NB4 (cell line): ENCODE data around the gene ZNF778.

Source experiments
- MAX ChIP-seq: IDR thresholded peaks from 2 replicates; pipeline ENCODE4 v1.6.1; 2011; ENCODE audit warnings: low read depth, low read length
- MYC ChIP-seq: IDR thresholded peaks from 2 replicates; pipeline ENCODE4 v1.6.1; 2011; ENCODE audit warnings: low read depth, low read length
- POLR2A ChIP-seq: IDR thresholded peaks from 2 replicates; pipeline ENCODE4 v1.6.1; 2011; ENCODE audit warnings: mild to moderate bottlenecking; ENCODE audit not compliant: insufficient read length; ENCODE audit errors: extremely low read depth
- TF ChIP-seq, protein P1 (sequence below): IDR thresholded peaks from one replicate; pipeline ENCODE4 v1.5.1; 2012; ENCODE audit warnings: low read depth, low read length

DNA sequence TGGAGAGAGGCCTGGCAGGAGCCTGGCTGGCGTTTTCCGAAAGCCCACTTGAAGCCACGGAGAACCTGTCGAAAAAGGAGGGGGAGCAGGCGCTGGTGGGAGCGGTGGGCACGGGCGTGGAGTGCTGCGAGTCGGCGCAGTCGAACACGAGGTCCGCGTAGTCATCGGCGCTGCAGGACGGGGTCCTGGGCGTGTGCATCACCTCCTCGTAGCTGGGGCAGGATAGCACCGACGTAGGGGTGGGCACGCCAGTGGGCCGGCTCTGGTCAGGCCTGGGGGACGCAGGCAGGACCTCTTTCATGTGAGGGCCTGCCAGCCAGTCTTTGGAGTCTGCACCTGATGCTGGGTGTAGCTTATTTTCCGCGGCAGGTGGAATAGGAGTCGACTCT is 63.7 kb downstream of the ZNF778 start:
- TF ChIP-seq, protein P1, sequence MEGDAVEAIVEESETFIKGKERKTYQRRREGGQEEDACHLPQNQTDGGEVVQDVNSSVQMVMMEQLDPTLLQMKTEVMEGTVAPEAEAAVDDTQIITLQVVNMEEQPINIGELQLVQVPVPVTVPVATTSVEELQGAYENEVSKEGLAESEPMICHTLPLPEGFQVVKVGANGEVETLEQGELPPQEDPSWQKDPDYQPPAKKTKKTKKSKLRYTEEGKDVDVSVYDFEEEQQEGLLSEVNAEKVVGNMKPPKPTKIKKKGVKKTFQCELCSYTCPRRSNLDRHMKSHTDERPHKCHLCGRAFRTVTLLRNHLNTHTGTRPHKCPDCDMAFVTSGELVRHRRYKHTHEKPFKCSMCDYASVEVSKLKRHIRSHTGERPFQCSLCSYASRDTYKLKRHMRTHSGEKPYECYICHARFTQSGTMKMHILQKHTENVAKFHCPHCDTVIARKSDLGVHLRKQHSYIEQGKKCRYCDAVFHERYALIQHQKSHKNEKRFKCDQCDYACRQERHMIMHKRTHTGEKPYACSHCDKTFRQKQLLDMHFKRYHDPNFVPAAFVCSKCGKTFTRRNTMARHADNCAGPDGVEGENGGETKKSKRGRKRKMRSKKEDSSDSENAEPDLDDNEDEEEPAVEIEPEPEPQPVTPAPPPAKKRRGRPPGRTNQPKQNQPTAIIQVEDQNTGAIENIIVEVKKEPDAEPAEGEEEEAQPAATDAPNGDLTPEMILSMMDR = no peak
- TF ChIP-seq MYC (no peak), MAX (no peak), POLR2A (no peak)
